ENCODE results near the gene LRRC3. TPM values are rescaled to one million over a fixed set of nuclear protein-coding genes. Genes with fewer than 3 reads are reported as not detected.

Gene LRRC3
- total and polyA plus RNA-seq, 2 donors (not counting 3 experiments of a cell fraction or from before 2014, with no cell fraction given), result 4.8 to 4.9 TPM

DNA sequence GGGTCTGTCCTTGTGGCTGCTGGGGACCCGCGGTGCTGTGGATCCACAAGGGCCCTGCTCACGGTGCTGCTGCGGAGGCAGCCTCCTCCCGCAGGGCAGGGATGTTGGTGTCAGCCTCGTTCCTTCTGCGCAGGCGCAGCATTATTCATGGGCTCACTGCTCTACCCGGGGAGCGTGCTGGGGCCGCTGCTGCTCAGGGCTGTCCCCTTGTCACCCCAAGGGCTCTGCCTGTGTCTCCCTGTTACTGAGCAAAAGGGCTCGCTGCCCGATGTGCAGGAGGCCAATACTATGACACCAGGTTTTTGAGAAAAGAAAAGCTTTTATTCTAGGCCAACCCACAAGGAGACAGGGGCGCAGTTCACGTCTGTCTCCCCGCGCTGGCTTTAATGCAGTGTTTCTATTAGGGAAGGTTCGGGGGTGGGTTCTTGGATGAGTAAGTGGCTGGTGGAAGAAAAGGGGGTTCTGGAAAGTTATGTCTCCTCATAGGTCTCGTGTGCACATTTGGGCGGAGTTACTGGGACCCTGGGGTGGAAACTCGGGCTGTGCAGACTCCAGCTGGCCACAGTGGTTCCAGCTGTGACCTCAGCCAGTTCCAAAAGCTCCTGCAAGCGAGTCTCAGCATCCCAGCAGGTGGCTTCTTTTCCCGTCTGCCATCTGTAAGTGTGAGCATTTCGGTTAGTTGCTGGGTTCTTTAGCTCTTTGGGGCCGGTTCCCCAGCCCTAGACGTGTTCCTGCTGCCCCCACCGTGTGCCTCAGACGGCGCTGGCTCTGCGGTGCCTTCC is 40.8 kb upstream of the LRRC3 start:
- Histone ChIP-seq H4K20me1 (replicated peaks; ENCODE audit: control insufficient read depth, extremely low read depth, insufficient read depth, low read length) (no peaks in the 10 kb centered on the region), H3K4me1 (ENCODE audit: control insufficient read depth, extremely low read depth, insufficient read depth, low read length) (no peaks in the 10 kb centered on the region), H3K9me3 (replicated peaks; ENCODE audit: control insufficient read depth, insufficient read depth, low read length) (no peaks in the 10 kb centered on the region), H3K79me2 (ENCODE audit: control insufficient read depth, insufficient read depth, low read length) (no peaks in the 10 kb centered on the region), H3K27ac (ENCODE audit: insufficient read depth, low read depth, low read length) (no peak overlapping the region), H2AFZ (ENCODE audit: low read depth, low read length) (no peak overlapping the region), H3K36me3 (ENCODE audit: control insufficient read depth in 2 of 2, extremely low read depth in 1 of 2, insufficient read depth in 2 of 2, low read length in 2 of 2) (no peaks in the 10 kb centered on the region), H3K9me1 (replicated peaks; ENCODE audit: control insufficient read depth, extremely low read depth, insufficient read depth, low read length) (no peaks in the 10 kb centered on the region), H3K4me3 (replicated peaks in 1 of 3; ENCODE audit: insufficient read depth in 1 of 3, low read depth in 1 of 3, low read length in 3 of 3) (no peak overlapping the region), H3K4me2 (ENCODE audit: insufficient read depth, low read length) (no peak overlapping the region), H3K9ac (replicated peaks; ENCODE audit: extremely low read depth, insufficient read depth, low read length) (no peak overlapping the region), H3K27me3 (ENCODE audit: control insufficient read depth in 2 of 2, insufficient read depth in 2 of 2, low read length in 2 of 2) (no peaks in the 10 kb centered on the region)
- ChIA-PET POLR2A (no interaction called here), CTCF (no interaction called here)
- FAIRE-seq, result no peak
- dilution Hi-C loops (cut with MboI; ENCODE audit: extremely low pct_ligation_motif_present, low sequenced_read_pairs) (no loop called here), intact Hi-C loops (cut with micrococcal nuclease) (no loop called here)
- no TSS peak for BruUV-seq (replicated peaks)
- TF ChIP-seq, protein P1, sequence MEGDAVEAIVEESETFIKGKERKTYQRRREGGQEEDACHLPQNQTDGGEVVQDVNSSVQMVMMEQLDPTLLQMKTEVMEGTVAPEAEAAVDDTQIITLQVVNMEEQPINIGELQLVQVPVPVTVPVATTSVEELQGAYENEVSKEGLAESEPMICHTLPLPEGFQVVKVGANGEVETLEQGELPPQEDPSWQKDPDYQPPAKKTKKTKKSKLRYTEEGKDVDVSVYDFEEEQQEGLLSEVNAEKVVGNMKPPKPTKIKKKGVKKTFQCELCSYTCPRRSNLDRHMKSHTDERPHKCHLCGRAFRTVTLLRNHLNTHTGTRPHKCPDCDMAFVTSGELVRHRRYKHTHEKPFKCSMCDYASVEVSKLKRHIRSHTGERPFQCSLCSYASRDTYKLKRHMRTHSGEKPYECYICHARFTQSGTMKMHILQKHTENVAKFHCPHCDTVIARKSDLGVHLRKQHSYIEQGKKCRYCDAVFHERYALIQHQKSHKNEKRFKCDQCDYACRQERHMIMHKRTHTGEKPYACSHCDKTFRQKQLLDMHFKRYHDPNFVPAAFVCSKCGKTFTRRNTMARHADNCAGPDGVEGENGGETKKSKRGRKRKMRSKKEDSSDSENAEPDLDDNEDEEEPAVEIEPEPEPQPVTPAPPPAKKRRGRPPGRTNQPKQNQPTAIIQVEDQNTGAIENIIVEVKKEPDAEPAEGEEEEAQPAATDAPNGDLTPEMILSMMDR (IDR thresholded peaks at IDR 0.05; ENCODE audit: extremely low read depth in 1 of 2, insufficient read depth in 1 of 2, low read depth in 1 of 2, low read length in 2 of 2), result no peak
- no peak for TF ChIP-seq EZH2 (IDR thresholded peaks at IDR 0.05; ENCODE audit: borderline replicate concordance, low read depth, low read length, severe bottlenecking)
- no peak for TF ChIP-seq JUN (IDR thresholded peaks at IDR 0.05; ENCODE audit: borderline replicate concordance, insufficient read depth, insufficient read length, low read depth)
- TF ChIP-seq MYC (IDR thresholded peaks at IDR 0.05; ENCODE audit: low read depth, low read length), result no peak
- no peak for TF ChIP-seq POLR2AphosphoS5 (IDR thresholded peaks at IDR 0.05; ENCODE audit: insufficient read depth, low read depth, low read length)
- TF ChIP-seq, protein P2, sequence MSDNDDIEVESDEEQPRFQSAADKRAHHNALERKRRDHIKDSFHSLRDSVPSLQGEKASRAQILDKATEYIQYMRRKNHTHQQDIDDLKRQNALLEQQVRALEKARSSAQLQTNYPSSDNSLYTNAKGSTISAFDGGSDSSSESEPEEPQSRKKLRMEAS (IDR thresholded peaks at IDR 0.05; ENCODE audit: insufficient read depth, insufficient read length), result no peak
- TF ChIP-seq FOS (IDR thresholded peaks at IDR 0.05; ENCODE audit: borderline replicate concordance, insufficient read depth, low read length), result no peak
- TF ChIP-seq POLR2A (IDR thresholded peaks at IDR 0.05; ENCODE audit: low read depth, low read length), result no peak
- TF ChIP-seq GATA2 (IDR thresholded peaks at IDR 0.05; ENCODE audit: insufficient read depth, insufficient read length, low read depth, low read length), result no peak
- no peak for DNase-seq (ENCODE audit: low read depth, low spot score)

Data from endothelial cell of umbilical vein (primary cell).